H1 (cell line): Measurements from ENCODE around the gene IRF4. TPM values are rescaled to one million over a fixed set of nuclear protein-coding genes. Genes with fewer than 3 reads are reported as not detected.

Experiments used
- CTCF ChIA-PET: fragments of 300-600 bp; sonication (Branson Sonifier 250); formaldehyde crosslinking; loops from one replicate; lab custom pipeline; 2021; ENCODE audit not compliant: partially characterized antibody; lab: Charles Lee
- POLR2A ChIA-PET: fragments of 300-600 bp; sonication (Branson Sonifier 250); formaldehyde crosslinking; loops from one replicate; lab custom pipeline; 2021; ENCODE audit warnings: inconsistent platforms; ENCODE audit not compliant: partially characterized antibody; lab: Charles Lee
- DNase-seq, 2 experiments: peaks; one replicate each; pipeline versions ENCODE4 v3.0.0 to v3.0.0-alpha.2; 2010 to 2022; ENCODE audit warnings: low spot score in 2 of 2, low read depth in 1 of 2, mixed read lengths in 1 of 2
- FAIRE-seq: peaks from 2 replicates; lab custom pipeline; 2011; peaks lifted over from hg19 to GRCh38; lab: Jason Lieb, UNC
- H2AFZ ChIP-seq: 2 replicates; pipeline ENCODE4 v1.8.1; 2012; ENCODE audit warnings: low read length, inconsistent platforms
- H2AK5ac ChIP-seq: 2 replicates; pipeline ENCODE4 v1.6.1; 2013; ENCODE audit warnings: low read depth, low read length
- H2BK120ac ChIP-seq: replicated peaks from 2 replicates; pipeline ENCODE3; 2013; ENCODE audit warnings: low read depth, low read length, inconsistent platforms
- H2BK12ac ChIP-seq: 2 replicates; pipeline ENCODE4 v1.6.1; 2013; ENCODE audit warnings: low read depth, low read length
- H2BK15ac ChIP-seq: 2 replicates; pipeline ENCODE4 v1.6.1; 2013; ENCODE audit warnings: low read length
- H2BK20ac ChIP-seq: 2 replicates; pipeline ENCODE4 v1.6.1; 2013; ENCODE audit warnings: low read length
- H2BK5ac ChIP-seq: 2 replicates; pipeline ENCODE4 v1.6.1; 2013; ENCODE audit warnings: low read depth, low read length
- H3K14ac ChIP-seq: 2 replicates; pipeline ENCODE4 v1.6.1; 2013; ENCODE audit warnings: inconsistent platforms; ENCODE audit not compliant: insufficient read length
- H3K18ac ChIP-seq: 2 replicates; pipeline ENCODE4 v1.6.1; 2013; ENCODE audit warnings: low read length; ENCODE audit errors: extremely low read depth
- H3K23ac ChIP-seq: 2 replicates; pipeline ENCODE4 v1.6.1; 2013; ENCODE audit warnings: inconsistent platforms; ENCODE audit not compliant: insufficient read length
- H3K23me2 ChIP-seq: 2 replicates; pipeline ENCODE4 v1.6.1; 2013; ENCODE audit warnings: low read depth, low read length
- H3K27ac ChIP-seq: 2 replicates; pipeline ENCODE4 v1.6.1; 2011; ENCODE audit warnings: low read depth, low read length, inconsistent platforms
- H3K27me3 ChIP-seq, 4 experiments: replicated peaks in 1 of 4; 1 replicate in 1 of 4; 2 replicates in 3 of 4; pipeline versions ENCODE4 v1.6.1 to v1.8.1; 2011 to 2013; ENCODE audit warnings: low read length in 3 of 4, mild to moderate bottlenecking in 3 of 4, inconsistent platforms in 2 of 4, mixed read lengths in 2 of 4, moderate library complexity in 1 of 4; ENCODE audit not compliant: control insufficient read depth in 3 of 4, insufficient read depth in 3 of 4; ENCODE audit errors: extremely low read depth in 1 of 4
- H3K36me3 ChIP-seq, 4 experiments: 2 replicates each; pipeline versions ENCODE4 v1.6.1 to v1.8.1; 2011 to 2013; ENCODE audit warnings: mild to moderate bottlenecking in 4 of 4, low read length in 3 of 4, moderate library complexity in 2 of 4, control low read depth in 1 of 4, inconsistent platforms in 1 of 4; ENCODE audit not compliant: insufficient read depth in 4 of 4, control insufficient read depth in 2 of 4
- H3K4ac ChIP-seq: replicated peaks from 2 replicates; pipeline ENCODE3; 2013; ENCODE audit warnings: low read length, low read depth, mixed read lengths, inconsistent platforms; ENCODE audit not compliant: insufficient read length
- H3K4me1 ChIP-seq, 4 experiments: replicated peaks in 1 of 4; 1 replicate in 1 of 4; 2 replicates in 3 of 4; pipeline versions ENCODE4 v1.6.1 to v1.8.1; 2011 to 2013; ENCODE audit warnings: low read length in 3 of 4, inconsistent platforms in 2 of 4, mixed read lengths in 1 of 4; ENCODE audit not compliant: insufficient read depth in 4 of 4, control insufficient read depth in 3 of 4
- H3K4me2 ChIP-seq, 2 experiments: 2 replicates each; pipeline versions ENCODE4 v1.6.1 to v1.8.1; 2011 to 2013; ENCODE audit warnings: low read depth in 2 of 2, low read length in 2 of 2, control low read depth in 1 of 2, inconsistent platforms in 1 of 2, mild to moderate bottlenecking in 1 of 2; ENCODE audit not compliant: insufficient read depth in 1 of 2
- H3K4me3 ChIP-seq, 4 experiments: fragments of 200-600, 300-600 bp in 1 of 4; sonication (generic), shearing (Covaris generic), sonication (Bioruptor Twin) in 1 of 4; 2 replicates each; pipeline versions ENCODE4 v1.5.1 to v1.8.1; 2011 to 2016; ENCODE audit warnings: low read length in 4 of 4, low read depth in 3 of 4, control low read depth in 2 of 4, inconsistent platforms in 2 of 4, mild to moderate bottlenecking in 2 of 4, mixed read lengths in 1 of 4, moderate library complexity in 1 of 4; ENCODE audit not compliant: insufficient read depth in 2 of 4; ENCODE audit errors: extremely low read depth in 1 of 4
- H3K56ac ChIP-seq: replicated peaks from 2 replicates; pipeline ENCODE3; 2013; ENCODE audit warnings: low read depth, mild to moderate bottlenecking, mixed read lengths, low read length, inconsistent platforms; ENCODE audit not compliant: insufficient read length
- H3K79me1 ChIP-seq: 2 replicates; pipeline ENCODE4 v1.6.1; 2013; ENCODE audit warnings: low read depth, low read length, control low read depth
- H3K79me2 ChIP-seq, 2 experiments: 2 replicates each; pipeline versions ENCODE4 v1.6.1 to v1.8.1; 2012 to 2013; ENCODE audit warnings: low read length in 2 of 2, mild to moderate bottlenecking in 2 of 2, inconsistent platforms in 1 of 2; ENCODE audit not compliant: insufficient read depth in 2 of 2, control insufficient read depth in 1 of 2
- H3K9ac ChIP-seq, 4 experiments: replicated peaks in 1 of 4; 1 replicate in 1 of 4; 2 replicates in 3 of 4; pipeline versions ENCODE4 v1.6.1 to v1.8.1; 2011 to 2013; ENCODE audit warnings: low read depth in 3 of 4, low read length in 3 of 4, control low read depth in 2 of 4, mild to moderate bottlenecking in 2 of 4, moderate library complexity in 2 of 4, inconsistent platforms in 1 of 4; ENCODE audit errors: extremely low read depth in 1 of 4
- H3K9me3 ChIP-seq, 2 experiments: 2 replicates each; pipeline versions ENCODE4 v1.6.1 to v1.8.1; 2012 to 2013; ENCODE audit warnings: mild to moderate bottlenecking in 2 of 2, moderate library complexity in 2 of 2, control low read depth in 1 of 2, inconsistent platforms in 1 of 2, low read depth in 1 of 2, low read length in 1 of 2, mixed read lengths in 1 of 2; ENCODE audit not compliant: insufficient read depth in 2 of 2
- H4K20me1 ChIP-seq, 2 experiments: replicated peaks in 1 of 2; 2 replicates each; pipeline versions ENCODE3 to v1.8.1; 2011 to 2013; ENCODE audit warnings: inconsistent platforms in 2 of 2, low read length in 2 of 2, mild to moderate bottlenecking in 1 of 2; ENCODE audit not compliant: insufficient read depth in 2 of 2, control insufficient read depth in 1 of 2
- H4K5ac ChIP-seq: 2 replicates; pipeline ENCODE4 v1.6.1; 2013; ENCODE audit warnings: low read length, low read depth, mixed read lengths, inconsistent platforms; ENCODE audit not compliant: insufficient read length
- H4K8ac ChIP-seq: 2 replicates; pipeline ENCODE4 v1.8.0; 2013; ENCODE audit warnings: mild to moderate bottlenecking, moderate library complexity, low read length, inconsistent platforms; ENCODE audit not compliant: insufficient read depth; ENCODE audit errors: extremely low read depth
- H4K91ac ChIP-seq: replicated peaks from 2 replicates; pipeline ENCODE3; 2013; ENCODE audit warnings: low read length, mixed read lengths, inconsistent platforms; ENCODE audit not compliant: insufficient read length
- CBX8 ChIP-seq: fragments of 300-800, 300-1000 bp; sonication (generic); IDR thresholded peaks from 2 replicates; pipeline ENCODE4 v1.7.1; 2016; ENCODE audit warnings: low read depth, low read length, borderline replicate concordance
- CTBP2 ChIP-seq: IDR thresholded peaks from 2 replicates; pipeline ENCODE4 v1.7.0; 2011; ENCODE audit warnings: borderline replicate concordance, mild to moderate bottlenecking, moderate library complexity, mixed read lengths, low read length; ENCODE audit not compliant: insufficient read depth, insufficient read length
- EZH2 ChIP-seq: fragments of 200-600 bp; sonication (generic); IDR thresholded peaks from 2 replicates; pipeline ENCODE4 v1.7.1; 2012; ENCODE audit warnings: low read depth, mild to moderate bottlenecking, moderate library complexity, low read length, inconsistent platforms; ENCODE audit not compliant: severe bottlenecking
- KDM4A ChIP-seq: IDR thresholded peaks from one replicate; pipeline ENCODE4 v1.7.1; 2012; ENCODE audit warnings: low read depth, mild to moderate bottlenecking, moderate library complexity, low read length, inconsistent platforms; ENCODE audit not compliant: severe bottlenecking
- POLR2A ChIP-seq, 2 experiments: IDR thresholded peaks; 1 replicate in 1 of 2; 2 replicates in 1 of 2; pipeline ENCODE4 v1.6.1; 2011; ENCODE audit warnings: low read depth in 2 of 2, low read length in 2 of 2, mild to moderate bottlenecking in 2 of 2; ENCODE audit errors: control extremely low read depth in 1 of 2
- SIN3A ChIP-seq, 2 experiments: IDR thresholded peaks in 1 of 2; conservative IDR thresholded peaks in 1 of 2; 2 replicates each; pipeline ENCODE4 v1.6.1; 2011 to 2012; ENCODE audit warnings: low read length in 2 of 2, improper control_type of control experiment in 1 of 2, low read depth in 1 of 2, mild to moderate bottlenecking in 1 of 2
- TEAD4 ChIP-seq: IDR thresholded peaks from 2 replicates; pipeline ENCODE4 v1.6.1; 2012; ENCODE audit warnings: low read depth, low read length, inconsistent platforms, mixed read lengths
- YY1 ChIP-seq: IDR thresholded peaks from 2 replicates; pipeline ENCODE4 v1.6.1; 2011; ENCODE audit warnings: low read depth, mild to moderate bottlenecking, low read length
- WGBS, 2 experiments: shearing (Covaris generic) in 1 of 2; methylation state at CpG; one replicate each; pipeline versions ENCODE4 v1.1.6 to v1.1.7; 2013 to 2015; ENCODE audit warnings: low lambda C conversion rate in 2 of 2, mixed read lengths in 2 of 2, inconsistent platforms in 1 of 2, low coverage in 1 of 2, missing lambda C conversion rate in 1 of 2; ENCODE audit not compliant: insufficient replicate concordance in 2 of 2, insufficient coverage in 1 of 2, insufficient read length in 1 of 2; ENCODE audit errors: extremely low coverage in 1 of 2, missing lambda C conversion rate in 1 of 2; 5-methylcytosine and 5-hydroxymethylcytosine counted together
- polyA plus RNA-seq, 7 experiments: library from polyadenylated mRNA; depleted of rRNA in 3 of 7; stranded (reverse) in 5 of 7; unstranded in 2 of 7; fragments of >200 nt in 5 of 7; fragments of 200-250 nt in 2 of 7; gene quantifications; 1 replicate in 5 of 7; 2 replicates in 1 of 7; 4 replicates in 1 of 7; pipeline versions ENCODE4 v1.2.1 to v1.2.3, GENCODE V29; 2011 to 2013; ENCODE audit warnings: missing spikeins in 2 of 7, mixed read lengths in 2 of 7
- total RNA-seq: library from RNA; stranded (reverse); fragmentation: NEBNext Ultra II Directional; extraction: Animal tissue kit (Norgen Biotek cat#: 25700); gene quantifications from 2 replicates; pipeline ENCODE4 v1.2.1, GENCODE V29; 2021
- TF ChIP-seq, protein P1 (sequence below), 3 experiments: IDR thresholded peaks; 1 replicate in 2 of 3; 2 replicates in 1 of 3; pipeline versions ENCODE4 v1.5.1 to v1.6.1; 2011; ENCODE audit warnings: low read length in 3 of 3, mild to moderate bottlenecking in 3 of 3, inconsistent platforms in 2 of 3, low read depth in 1 of 3, moderate library complexity in 1 of 3; ENCODE audit not compliant: insufficient read depth in 1 of 3; ENCODE audit errors: control extremely low read depth in 1 of 3

The IRF4 gene
- total and polyA plus RNA-seq, 2 of the 8 experiments (the other 6 are each of a cell fraction or from before 2014, with no cell fraction given), result 0.77 to 2.1 TPM

DNA sequence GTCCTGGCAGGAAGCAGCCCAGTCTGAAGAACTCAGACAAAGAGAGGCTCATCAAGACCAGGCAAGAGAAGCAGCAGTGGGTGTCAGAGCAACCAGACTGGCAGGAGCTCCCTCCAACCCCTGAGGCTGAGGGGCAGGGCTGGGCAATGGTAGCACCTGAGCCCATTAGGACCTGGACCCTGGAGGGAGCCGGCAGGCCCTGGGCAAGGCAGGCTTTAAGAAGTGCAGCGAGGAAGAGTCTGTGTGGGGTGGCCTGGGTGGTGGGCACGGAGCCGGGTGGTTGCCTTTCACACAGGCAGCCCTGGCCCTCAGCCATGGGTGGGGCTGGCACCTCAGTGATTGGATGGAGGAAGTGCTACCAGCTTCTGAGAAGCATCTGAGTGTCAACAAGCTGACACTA is 33.1 kb upstream of the IRF4 start:
- 98% methylated on average over 4 of the region's 4 CpGs; no CpG with 5 or more reads in 1 of the 2 experiments for WGBS, 2 experiments
- H4K8ac ChIP-seq, result no peak overlapping the region
- no peaks in the 10 kb centered on the region; a peak in 1 of 8 replicates for H3K36me3 ChIP-seq
- H3K4me1 ChIP-seq, result no peaks in the 10 kb centered on the region
- peaks cover 60 to 81% of the 10 kb centered on the region in 2 experiments for H3K9me3 ChIP-seq
- no peak overlapping the region for H3K4ac ChIP-seq
- no peaks in the 10 kb centered on the region for H3K79me1 ChIP-seq
- H3K27ac ChIP-seq, result no peak overlapping the region
- no peak overlapping the region for H4K91ac ChIP-seq
- H3K9ac ChIP-seq, result no peak overlapping the region
- TF ChIP-seq YY1 (no peak), CBX8 (no peak), TEAD4 (no peak), EZH2 (no peak), SIN3A (conservative IDR thresholded peaks at IDR 0.05 in 1 of 2, IDR thresholded peaks at IDR 0.05 in 1 of 2; ENCODE audit: low read depth in 1 of 2, low read length in 2 of 2) (no peak), POLR2A (IDR thresholded peaks at IDR 0.05; ENCODE audit: control extremely low read depth in 1 of 2, low read depth in 2 of 2, low read length in 2 of 2) (no peak), CTBP2 (no peak), KDM4A (no peak)
- TF ChIP-seq, protein P1, sequence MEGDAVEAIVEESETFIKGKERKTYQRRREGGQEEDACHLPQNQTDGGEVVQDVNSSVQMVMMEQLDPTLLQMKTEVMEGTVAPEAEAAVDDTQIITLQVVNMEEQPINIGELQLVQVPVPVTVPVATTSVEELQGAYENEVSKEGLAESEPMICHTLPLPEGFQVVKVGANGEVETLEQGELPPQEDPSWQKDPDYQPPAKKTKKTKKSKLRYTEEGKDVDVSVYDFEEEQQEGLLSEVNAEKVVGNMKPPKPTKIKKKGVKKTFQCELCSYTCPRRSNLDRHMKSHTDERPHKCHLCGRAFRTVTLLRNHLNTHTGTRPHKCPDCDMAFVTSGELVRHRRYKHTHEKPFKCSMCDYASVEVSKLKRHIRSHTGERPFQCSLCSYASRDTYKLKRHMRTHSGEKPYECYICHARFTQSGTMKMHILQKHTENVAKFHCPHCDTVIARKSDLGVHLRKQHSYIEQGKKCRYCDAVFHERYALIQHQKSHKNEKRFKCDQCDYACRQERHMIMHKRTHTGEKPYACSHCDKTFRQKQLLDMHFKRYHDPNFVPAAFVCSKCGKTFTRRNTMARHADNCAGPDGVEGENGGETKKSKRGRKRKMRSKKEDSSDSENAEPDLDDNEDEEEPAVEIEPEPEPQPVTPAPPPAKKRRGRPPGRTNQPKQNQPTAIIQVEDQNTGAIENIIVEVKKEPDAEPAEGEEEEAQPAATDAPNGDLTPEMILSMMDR (IDR thresholded peaks at IDR 0.05; ENCODE audit: control extremely low read depth in 1 of 3, insufficient read depth in 1 of 3, low read depth in 1 of 3, low read length in 3 of 3), result no peak
- H3K4me2 ChIP-seq, result no peak overlapping the region
- H2BK120ac ChIP-seq, result no peak overlapping the region
- H3K4me3 ChIP-seq, result no peak overlapping the region
- no peak overlapping the region for H2BK5ac ChIP-seq
- CTCF ChIA-PET, result interaction anchor here (1.1 to 1.4 kb wide), 2 partner anchors 8 to 169 kb away, joined by 3 read pairs; no protein-coding TSS in a partner anchor
- no peaks in the 10 kb centered on the region for H4K20me1 ChIP-seq
- no peaks in the 10 kb centered on the region for H3K79me2 ChIP-seq
- H2BK20ac ChIP-seq, result no peak overlapping the region
- no peak overlapping the region for H2AK5ac ChIP-seq
- no peak overlapping the region for H2AFZ ChIP-seq
- FAIRE-seq (no peak), DNase-seq (no peak)
- H2BK15ac ChIP-seq, result no peak overlapping the region
- no peak overlapping the region for H3K23ac ChIP-seq
- H4K5ac ChIP-seq, result no peak overlapping the region
- no peak overlapping the region for H3K56ac ChIP-seq
- no peaks in the 10 kb centered on the region for H3K23me2 ChIP-seq
- H3K27me3 ChIP-seq, result no peaks in the 10 kb centered on the region
- POLR2A ChIA-PET, result no interaction called here
- H2BK12ac ChIP-seq, result no peak overlapping the region
- H3K18ac ChIP-seq, result no peak overlapping the region
- H3K14ac ChIP-seq, result no peak overlapping the region
